HG03469 (cell line): ENCODE data around the gene SYNPO.

ENCODE experiments used
- ATAC-seq: cut with Tn5 transposase; IDR thresholded peaks from one replicate; pipeline ENCODE4 v1.9.1; 2021; ENCODE audit warnings: mild to moderate bottlenecking, moderate library complexity, moderate number of reproducible peaks; ENCODE audit not compliant: unreplicated experiment

Gene SYNPO

GRCh38 chr5:150676578-150676977 is 36.1 kb downstream of the SYNPO start:
- no peak for ATAC-seq

DNA sequence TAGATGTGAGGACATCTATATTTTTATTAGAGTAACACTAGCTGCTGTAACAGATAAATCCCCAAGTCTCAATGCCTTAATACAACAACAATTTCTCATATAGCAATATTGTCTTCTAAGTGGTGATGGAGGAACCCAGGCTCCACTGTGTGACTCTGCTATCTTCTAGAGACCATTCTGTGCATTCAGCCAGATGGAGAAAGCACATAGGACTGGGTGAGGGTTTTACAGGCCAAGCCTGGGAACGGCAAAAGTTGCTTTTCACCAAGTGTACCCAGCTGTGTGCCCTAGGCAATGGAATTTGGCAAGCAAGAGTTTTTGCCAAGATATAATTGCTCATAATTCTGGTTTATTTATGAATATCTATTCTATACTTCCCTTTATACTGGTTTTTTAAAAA is 48.7 kb downstream of the SYNPO start:
- no peak for ATAC-seq

DNA sequence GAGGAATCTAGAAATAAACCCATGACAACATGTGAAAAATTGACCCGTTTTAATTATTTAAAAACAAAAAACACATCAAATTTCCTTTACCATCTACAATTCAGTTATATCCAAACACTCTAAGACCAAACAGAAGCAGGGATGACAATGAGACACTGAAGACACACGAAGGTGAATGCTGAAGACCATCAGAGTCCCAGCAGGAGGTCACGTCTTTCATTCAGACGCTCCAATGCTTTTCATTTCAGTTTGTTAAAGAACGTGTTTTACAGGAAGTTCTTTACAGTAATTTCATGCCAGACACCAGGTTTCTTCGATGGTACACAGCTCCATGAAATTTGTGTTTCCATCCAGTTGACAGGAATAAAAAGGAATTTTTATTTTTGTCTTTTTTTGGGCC is 50.3 kb downstream of the SYNPO start:
- no peak for ATAC-seq

GRCh38 chr5:150692276-150692675 is 51.8 kb downstream of the SYNPO start:
- ATAC-seq = no peak

DNA sequence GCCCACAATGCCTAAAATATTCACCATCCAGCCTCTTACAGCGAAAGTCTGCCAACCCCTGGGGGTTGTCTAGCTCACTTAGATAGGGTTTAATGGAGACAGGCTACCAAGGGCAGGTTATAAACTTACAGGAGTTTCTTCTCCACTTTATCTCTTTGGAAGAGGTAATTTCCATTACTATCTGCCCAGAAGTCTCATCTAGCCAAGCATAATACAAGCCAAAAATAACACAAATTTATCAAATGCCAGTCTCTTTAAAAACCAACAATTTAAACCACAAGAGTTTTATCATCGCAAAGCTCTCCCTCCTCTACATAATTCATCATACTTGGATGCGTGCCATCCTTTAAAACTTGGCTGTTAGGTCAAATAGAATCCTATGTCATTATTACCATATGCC is 54.2 kb downstream of the SYNPO start:
- ATAC-seq = no peak

DNA sequence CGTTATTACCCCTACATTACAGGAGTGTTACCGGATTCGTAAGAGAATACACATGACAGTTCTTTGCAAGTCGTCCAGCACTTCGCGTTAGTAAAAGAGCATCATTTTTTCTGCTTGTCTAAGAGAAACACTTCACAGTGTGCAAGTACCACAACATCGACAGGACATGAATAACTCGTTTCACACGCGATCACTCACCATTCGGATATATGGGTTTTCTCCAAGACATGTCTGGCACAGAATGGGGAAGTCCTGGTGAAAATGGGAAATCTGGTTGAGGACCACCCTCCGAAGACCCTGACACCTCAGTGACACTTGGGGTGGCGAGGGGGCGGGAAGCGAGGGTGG is 59.8 kb downstream of the SYNPO start:
- ATAC-seq = peak; percentile 12

DNA sequence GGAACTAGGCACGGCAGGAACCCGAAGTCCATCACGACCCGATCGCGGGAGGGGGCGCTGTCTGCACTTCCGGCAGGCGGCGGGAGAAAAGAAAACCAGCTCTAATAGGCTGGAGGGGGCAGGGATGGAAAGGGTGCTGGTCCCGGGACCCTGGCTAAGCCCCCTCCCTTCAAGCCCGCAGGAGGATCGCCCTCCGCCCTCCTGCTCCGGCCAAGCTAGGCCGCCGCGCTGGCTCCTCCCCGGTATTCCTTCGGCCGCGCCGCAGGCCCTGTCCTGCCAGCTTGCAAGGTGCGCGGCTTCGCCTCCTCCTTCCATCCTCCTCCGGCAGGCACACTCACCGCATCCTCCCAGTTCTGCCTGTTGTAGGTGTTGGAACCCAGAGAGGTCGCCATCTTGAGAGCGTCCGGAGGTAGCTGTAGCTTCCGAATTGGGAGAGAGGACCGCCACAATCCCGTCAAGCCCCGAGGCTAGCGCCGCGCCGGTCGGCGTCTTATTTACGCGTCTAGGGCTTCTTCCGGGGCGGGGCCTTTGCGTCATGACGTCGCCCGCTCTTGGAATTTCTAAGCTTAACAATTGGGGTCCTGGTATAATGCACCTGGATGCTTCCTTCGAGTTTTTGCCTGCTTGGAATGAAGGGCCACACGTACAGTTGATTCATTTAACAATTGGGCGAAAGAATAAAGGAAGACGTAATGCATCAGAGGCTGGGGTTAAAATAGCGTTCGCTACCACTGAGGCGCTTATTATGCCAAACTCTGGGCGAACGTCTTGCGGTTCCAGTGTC is 60.3 kb downstream of the SYNPO start, which contains the start of gene RBM22:
Gene RBM22 (minus strand): TSS at position 469 of the 784 bp plus-strand sequence. CDS start 77 bp downstream, at position 392.
- ATAC-seq = peak; percentile 80

DNA sequence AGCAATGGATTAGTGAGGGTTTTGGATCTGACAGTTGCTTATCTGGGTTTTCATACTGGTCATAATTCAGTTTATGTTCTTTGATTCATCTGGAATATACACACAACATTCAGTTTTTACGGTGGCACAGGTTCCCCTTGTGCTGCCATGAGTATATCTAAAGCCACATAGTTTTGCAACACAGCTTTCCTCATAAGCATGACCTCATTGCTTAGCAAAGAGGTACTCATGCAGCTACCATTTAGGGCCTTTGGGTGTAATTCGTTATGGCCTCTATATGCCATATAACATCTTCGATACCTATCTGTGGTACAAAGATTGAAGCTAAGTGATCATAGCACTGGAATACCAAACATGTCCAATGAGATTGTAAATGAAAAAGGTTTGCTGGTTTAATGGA is 63.3 kb downstream of the SYNPO start:
- no peak for ATAC-seq

DNA sequence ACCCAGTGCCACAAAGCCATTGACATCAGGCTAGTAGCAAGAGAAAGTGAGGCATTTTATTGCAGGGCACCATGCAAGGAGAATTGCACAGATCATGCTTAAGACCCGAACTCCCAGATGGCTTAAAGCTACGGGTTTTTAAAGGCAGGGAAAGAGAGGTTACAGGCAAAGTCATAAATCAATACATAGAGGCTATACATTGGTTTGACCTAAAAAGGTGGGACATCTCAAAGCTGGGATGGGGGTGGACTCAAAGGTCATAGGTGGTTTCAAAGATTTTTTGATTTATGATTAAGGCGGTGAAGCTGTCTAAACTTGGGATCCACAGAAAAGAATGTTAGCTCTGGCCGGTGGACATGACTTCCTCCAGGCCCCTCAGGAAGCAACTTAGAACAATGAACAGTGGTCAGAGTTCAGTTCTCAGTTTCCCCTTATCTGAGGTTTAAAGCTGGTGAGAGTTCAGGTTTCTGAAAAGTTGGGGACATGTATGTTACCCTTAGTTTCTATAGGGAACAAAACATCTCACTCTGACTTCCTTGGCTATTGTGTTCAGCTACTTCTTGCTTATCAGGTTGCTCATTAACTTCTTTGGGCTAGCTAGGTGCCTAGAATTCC is 66.4 kb downstream of the SYNPO start:
- ATAC-seq = no peak
